ENCODE results near the gene TRIP12. TPM values are rescaled to one million over a fixed set of nuclear protein-coding genes. Genes with fewer than 3 reads are reported as not detected.

The TRIP12 gene
- total and polyA plus RNA-seq, 2 of the 8 experiments (the other 6 are each of a cell fraction or from before 2014, with no cell fraction given), result 23.1 to 174 TPM

DNA sequence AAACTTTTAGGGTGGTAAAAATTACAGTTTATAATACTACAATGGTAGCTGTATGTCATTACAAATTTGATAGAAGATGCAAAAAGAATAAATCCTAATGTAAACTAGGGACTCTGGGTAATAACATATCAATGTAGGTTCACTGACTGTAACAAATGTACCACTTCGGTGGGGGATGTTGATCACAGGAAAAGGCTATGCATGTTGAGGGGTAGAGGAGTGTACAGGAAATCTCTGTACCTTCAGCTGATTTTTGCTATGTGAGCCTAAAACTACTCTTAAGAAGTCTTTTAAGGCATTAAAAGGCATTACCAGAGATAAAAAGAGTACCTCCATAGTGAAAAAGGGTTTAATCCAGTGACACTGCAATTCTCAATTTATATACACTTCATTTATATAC, 25.0 kb downstream of the TRIP12 start (continued):
- TF ChIP-seq, protein P1, sequence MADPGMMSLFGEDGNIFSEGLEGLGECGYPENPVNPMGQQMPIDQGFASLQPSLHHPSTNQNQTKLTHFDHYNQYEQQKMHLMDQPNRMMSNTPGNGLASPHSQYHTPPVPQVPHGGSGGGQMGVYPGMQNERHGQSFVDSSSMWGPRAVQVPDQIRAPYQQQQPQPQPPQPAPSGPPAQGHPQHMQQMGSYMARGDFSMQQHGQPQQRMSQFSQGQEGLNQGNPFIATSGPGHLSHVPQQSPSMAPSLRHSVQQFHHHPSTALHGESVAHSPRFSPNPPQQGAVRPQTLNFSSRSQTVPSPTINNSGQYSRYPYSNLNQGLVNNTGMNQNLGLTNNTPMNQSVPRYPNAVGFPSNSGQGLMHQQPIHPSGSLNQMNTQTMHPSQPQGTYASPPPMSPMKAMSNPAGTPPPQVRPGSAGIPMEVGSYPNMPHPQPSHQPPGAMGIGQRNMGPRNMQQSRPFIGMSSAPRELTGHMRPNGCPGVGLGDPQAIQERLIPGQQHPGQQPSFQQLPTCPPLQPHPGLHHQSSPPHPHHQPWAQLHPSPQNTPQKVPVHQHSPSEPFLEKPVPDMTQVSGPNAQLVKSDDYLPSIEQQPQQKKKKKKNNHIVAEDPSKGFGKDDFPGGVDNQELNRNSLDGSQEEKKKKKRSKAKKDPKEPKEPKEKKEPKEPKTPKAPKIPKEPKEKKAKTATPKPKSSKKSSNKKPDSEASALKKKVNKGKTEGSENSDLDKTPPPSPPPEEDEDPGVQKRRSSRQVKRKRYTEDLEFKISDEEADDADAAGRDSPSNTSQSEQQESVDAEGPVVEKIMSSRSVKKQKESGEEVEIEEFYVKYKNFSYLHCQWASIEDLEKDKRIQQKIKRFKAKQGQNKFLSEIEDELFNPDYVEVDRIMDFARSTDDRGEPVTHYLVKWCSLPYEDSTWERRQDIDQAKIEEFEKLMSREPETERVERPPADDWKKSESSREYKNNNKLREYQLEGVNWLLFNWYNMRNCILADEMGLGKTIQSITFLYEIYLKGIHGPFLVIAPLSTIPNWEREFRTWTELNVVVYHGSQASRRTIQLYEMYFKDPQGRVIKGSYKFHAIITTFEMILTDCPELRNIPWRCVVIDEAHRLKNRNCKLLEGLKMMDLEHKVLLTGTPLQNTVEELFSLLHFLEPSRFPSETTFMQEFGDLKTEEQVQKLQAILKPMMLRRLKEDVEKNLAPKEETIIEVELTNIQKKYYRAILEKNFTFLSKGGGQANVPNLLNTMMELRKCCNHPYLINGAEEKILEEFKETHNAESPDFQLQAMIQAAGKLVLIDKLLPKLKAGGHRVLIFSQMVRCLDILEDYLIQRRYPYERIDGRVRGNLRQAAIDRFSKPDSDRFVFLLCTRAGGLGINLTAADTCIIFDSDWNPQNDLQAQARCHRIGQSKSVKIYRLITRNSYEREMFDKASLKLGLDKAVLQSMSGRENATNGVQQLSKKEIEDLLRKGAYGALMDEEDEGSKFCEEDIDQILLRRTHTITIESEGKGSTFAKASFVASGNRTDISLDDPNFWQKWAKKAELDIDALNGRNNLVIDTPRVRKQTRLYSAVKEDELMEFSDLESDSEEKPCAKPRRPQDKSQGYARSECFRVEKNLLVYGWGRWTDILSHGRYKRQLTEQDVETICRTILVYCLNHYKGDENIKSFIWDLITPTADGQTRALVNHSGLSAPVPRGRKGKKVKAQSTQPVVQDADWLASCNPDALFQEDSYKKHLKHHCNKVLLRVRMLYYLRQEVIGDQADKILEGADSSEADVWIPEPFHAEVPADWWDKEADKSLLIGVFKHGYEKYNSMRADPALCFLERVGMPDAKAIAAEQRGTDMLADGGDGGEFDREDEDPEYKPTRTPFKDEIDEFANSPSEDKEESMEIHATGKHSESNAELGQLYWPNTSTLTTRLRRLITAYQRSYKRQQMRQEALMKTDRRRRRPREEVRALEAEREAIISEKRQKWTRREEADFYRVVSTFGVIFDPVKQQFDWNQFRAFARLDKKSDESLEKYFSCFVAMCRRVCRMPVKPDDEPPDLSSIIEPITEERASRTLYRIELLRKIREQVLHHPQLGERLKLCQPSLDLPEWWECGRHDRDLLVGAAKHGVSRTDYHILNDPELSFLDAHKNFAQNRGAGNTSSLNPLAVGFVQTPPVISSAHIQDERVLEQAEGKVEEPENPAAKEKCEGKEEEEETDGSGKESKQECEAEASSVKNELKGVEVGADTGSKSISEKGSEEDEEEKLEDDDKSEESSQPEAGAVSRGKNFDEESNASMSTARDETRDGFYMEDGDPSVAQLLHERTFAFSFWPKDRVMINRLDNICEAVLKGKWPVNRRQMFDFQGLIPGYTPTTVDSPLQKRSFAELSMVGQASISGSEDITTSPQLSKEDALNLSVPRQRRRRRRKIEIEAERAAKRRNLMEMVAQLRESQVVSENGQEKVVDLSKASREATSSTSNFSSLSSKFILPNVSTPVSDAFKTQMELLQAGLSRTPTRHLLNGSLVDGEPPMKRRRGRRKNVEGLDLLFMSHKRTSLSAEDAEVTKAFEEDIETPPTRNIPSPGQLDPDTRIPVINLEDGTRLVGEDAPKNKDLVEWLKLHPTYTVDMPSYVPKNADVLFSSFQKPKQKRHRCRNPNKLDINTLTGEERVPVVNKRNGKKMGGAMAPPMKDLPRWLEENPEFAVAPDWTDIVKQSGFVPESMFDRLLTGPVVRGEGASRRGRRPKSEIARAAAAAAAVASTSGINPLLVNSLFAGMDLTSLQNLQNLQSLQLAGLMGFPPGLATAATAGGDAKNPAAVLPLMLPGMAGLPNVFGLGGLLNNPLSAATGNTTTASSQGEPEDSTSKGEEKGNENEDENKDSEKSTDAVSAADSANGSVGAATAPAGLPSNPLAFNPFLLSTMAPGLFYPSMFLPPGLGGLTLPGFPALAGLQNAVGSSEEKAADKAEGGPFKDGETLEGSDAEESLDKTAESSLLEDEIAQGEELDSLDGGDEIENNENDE (IDR thresholded peaks at IDR 0.05; ENCODE audit: insufficient replicate concordance, low read length), result no peak
- TF ChIP-seq CBX5 (IDR thresholded peaks at IDR 0.05; ENCODE audit: low read depth, low read length) (no peak), EGR1 (IDR thresholded peaks at IDR 0.05; ENCODE audit: borderline replicate concordance, low read depth, low read length) (no peak), EP300 (IDR thresholded peaks at IDR 0.05; ENCODE audit: borderline replicate concordance in 1 of 2, low read depth in 2 of 2, low read length in 2 of 2) (no peak), POLR2A (IDR thresholded peaks at IDR 0.05; ENCODE audit: control extremely low read depth in 1 of 2, low read depth in 2 of 2, low read length in 2 of 2) (no peak), EZH2 (IDR thresholded peaks at IDR 0.05; ENCODE audit: low read depth, low read length, severe bottlenecking) (no peak), POU5F1 (IDR thresholded peaks at IDR 0.05; ENCODE audit: low read depth, low read length) (no peak), TCF12 (IDR thresholded peaks at IDR 0.05; ENCODE audit: low read depth, low read length) (no peak), SUZ12 (IDR thresholded peaks at IDR 0.05; ENCODE audit: low read length) (no peak), HDAC6 (IDR thresholded peaks at IDR 0.05; ENCODE audit: low read depth, low read length) (no peak), NANOG (IDR thresholded peaks at IDR 0.05; ENCODE audit: insufficient read depth, low read depth, low read length, poor library complexity, severe bottlenecking) (no peak)
- TF ChIP-seq, protein P2, sequence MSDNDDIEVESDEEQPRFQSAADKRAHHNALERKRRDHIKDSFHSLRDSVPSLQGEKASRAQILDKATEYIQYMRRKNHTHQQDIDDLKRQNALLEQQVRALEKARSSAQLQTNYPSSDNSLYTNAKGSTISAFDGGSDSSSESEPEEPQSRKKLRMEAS (IDR thresholded peaks at IDR 0.05), result no peak
